Nephron (organoid): Measurements from ENCODE around the gene CIDEA.
"Not testable (repeated sequence)": the region's sequence is repeated elsewhere in the genome, so short reads cannot be mapped to it uniquely, and the experiment has no call there.

Experiments
- H3K27ac Mint-ChIP-seq, 3 experiments: 2 replicates each; pipeline ENCODE4 v1.8.0; 2020; ENCODE audit warnings: mixed read lengths in 3 of 3, mild to moderate bottlenecking in 2 of 3, moderate library complexity in 1 of 3
- H3K27me3 Mint-ChIP-seq: 2 replicates; pipeline ENCODE4 v1.8.0; 2021; ENCODE audit warnings: low read depth, mild to moderate bottlenecking, moderate library complexity, mixed read lengths
- H3K36me3 Mint-ChIP-seq: 2 replicates; pipeline ENCODE4 v1.8.0; 2020; ENCODE audit warnings: low read depth, mixed read lengths
- H3K4me1 Mint-ChIP-seq: 2 replicates; pipeline ENCODE4 v1.8.0; 2020; ENCODE audit warnings: mixed read lengths
- H3K4me3 Mint-ChIP-seq, 3 experiments: 2 replicates each; pipeline ENCODE4 v1.8.0; 2020; ENCODE audit warnings: mild to moderate bottlenecking in 3 of 3, mixed read lengths in 3 of 3, moderate library complexity in 2 of 3
- H3K9me3 Mint-ChIP-seq: 2 replicates; pipeline ENCODE4 v1.8.0; 2020; ENCODE audit warnings: mixed read lengths
- TF ChIP-seq, protein P1 (sequence below), 3 experiments: fragments of 200-600 bp; sonication (generic); IDR thresholded peaks; one replicate each; pipeline ENCODE4 v1.5.0; 2021; ENCODE audit warnings: antibody characterized with exemption in 3 of 3; ENCODE audit not compliant: unreplicated experiment in 3 of 3

Gene CIDEA, protein sequence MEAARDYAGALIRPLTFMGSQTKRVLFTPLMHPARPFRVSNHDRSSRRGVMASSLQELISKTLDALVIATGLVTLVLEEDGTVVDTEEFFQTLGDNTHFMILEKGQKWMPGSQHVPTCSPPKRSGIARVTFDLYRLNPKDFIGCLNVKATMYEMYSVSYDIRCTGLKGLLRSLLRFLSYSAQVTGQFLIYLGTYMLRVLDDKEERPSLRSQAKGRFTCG

DNA sequence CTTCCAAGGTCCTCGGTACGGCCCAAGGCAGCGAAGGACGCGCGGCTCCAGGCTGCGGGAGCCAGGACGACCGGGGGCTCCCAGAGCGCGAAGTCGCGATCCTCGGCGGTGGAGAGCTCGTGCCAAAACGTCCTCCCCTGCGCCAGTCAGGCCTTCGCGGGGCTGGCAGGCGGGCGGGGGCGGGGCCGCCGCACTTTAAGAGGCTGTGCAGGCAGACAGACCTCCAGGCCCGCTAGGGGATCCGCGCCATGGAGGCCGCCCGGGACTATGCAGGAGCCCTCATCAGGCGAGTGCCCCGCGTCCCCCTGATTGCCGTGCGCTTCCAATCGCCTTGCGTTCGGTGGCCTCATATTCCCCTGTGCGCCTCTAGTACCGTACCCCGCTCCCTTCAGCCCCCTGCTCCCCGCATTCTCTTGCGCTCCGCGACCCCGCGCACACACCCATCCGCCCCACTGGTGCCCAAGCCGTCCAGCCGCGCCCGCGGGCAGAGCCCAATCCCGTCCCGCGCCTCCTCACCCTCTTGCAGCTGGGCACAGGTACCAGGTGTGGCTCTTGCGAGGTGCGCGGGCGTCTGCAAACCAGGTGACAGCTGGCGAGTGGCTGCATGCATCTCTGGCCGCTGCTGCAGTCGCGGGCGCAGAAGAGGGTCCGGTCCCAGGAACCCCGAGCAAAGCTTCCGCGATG lies at the start of gene CIDEA:
Gene CIDEA (plus strand): TSS at position 226 of the 684 bp plus-strand sequence. CDS start 23 bp downstream, at position 249.
- Mint-ChIP-seq H3K36me3 (no peaks in the 10 kb centered on the region), H3K27me3 (peaks cover 84% of the 10 kb centered on the region), H3K9me3 (no peaks in the 10 kb centered on the region), H3K27ac (no peak within 1 kb of the TSS), H3K4me1 (peaks cover 34% of the 10 kb centered on the region), H3K4me3 (peak within 1 kb of the TSS; percentile 67 to 77 (median 75))
- TF ChIP-seq, protein P1, sequence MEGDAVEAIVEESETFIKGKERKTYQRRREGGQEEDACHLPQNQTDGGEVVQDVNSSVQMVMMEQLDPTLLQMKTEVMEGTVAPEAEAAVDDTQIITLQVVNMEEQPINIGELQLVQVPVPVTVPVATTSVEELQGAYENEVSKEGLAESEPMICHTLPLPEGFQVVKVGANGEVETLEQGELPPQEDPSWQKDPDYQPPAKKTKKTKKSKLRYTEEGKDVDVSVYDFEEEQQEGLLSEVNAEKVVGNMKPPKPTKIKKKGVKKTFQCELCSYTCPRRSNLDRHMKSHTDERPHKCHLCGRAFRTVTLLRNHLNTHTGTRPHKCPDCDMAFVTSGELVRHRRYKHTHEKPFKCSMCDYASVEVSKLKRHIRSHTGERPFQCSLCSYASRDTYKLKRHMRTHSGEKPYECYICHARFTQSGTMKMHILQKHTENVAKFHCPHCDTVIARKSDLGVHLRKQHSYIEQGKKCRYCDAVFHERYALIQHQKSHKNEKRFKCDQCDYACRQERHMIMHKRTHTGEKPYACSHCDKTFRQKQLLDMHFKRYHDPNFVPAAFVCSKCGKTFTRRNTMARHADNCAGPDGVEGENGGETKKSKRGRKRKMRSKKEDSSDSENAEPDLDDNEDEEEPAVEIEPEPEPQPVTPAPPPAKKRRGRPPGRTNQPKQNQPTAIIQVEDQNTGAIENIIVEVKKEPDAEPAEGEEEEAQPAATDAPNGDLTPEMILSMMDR (IDR thresholded peaks at IDR 0.05; ENCODE audit: unreplicated experiment in 3 of 3): no peak

DNA sequence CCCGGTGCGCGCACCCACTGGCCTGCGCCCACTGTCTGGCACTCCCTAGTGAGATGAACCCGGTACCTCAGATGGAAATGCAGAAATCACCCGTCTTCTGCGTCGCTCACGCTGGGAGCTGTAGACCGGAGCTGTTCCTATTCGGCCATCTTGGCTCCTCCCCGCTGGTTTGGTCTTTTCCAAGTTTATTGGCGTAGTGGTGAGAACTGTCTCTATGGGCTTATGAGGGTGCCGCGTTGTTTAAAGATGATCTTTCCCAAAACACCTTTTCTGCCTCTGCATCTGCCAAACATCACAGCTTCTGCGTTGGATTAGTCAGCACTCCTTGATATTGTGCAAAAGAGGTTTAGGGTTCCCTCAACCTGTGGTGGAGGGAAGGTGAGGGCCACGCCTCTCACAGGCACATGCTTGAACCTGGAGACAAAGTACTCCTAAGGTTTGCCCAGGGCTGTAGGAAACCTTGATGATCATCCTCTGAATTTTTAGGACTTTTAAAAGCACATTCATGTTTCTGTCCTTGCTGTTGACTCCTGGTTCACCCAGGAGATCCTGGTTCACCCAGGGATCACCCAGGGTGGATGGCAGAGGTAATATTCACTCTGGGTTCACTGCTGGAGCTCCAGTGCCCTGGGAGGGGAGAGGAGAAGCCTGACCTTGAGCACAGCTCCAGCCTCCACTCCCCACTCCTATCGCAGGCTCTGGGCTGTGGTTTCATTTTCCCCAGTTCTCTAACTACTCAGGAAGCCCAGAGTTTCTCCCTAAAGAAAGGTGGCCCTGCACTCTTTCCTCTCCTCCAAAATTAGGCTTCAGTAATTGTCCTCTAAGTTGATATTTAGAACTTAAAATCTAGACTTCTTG lies 45.6 kb upstream of the CIDEA start:
- not testable (repeated sequence) for H3K27ac Mint-ChIP-seq, H3K4me3 Mint-ChIP-seq, H3K27me3 Mint-ChIP-seq, H3K4me1 Mint-ChIP-seq, H3K36me3 Mint-ChIP-seq, H3K9me3 Mint-ChIP-seq

DNA sequence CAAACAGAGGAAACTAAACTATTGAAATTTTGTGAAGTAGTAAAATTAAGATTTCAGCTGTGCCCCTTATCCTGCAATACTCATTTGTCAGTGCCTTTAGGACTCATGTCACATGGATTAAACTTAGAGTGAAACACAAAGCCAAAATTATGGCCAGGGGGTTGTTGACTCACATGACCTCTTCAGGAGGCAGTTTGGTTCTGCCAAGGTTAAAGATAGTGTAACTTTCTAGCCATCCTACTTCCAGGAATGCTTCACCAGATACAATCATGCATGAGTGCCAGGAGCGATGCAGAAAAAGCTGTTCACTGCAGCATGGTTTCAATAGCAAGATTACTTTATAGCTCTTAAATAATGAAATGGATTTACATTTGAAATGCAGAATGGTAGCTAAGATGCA lies 41.9 kb upstream of the CIDEA start:
- H3K36me3 Mint-ChIP-seq, H3K27ac Mint-ChIP-seq, H3K4me3 Mint-ChIP-seq: not testable (repeated sequence)

DNA sequence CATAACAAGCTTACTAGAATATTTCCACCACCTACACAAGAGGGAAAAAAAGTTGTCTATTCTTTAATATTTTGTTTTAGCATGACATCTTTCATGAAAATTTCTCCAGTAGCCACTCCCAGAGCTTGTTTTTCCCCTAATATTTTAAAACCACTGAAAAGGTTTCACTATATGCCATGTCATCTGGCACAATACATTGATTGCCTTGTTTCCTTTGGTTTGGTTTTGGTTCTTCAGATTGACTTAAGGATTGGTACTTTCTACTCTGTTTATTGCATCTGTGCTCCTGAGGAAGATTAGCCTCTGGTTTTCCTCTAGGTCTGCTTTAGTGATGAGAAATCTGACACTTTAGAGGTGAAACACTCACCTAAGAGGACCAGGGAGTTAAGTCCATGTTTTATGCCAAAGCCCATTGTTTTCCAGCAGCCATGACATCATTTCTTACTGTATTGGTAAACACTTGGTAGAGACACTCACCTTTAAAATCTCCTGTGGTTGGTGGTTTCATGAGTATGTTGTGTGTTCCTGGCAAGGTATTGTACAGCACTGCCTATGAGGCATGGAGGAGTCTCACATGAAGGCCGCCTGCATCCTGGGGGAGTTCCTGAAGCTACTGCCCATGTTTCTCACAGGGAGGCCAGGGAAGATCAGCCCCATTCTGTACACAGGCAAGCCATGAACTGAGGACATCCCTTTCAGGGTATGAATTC lies 39.7 kb upstream of the CIDEA start:
- not testable (repeated sequence) for H3K27ac Mint-ChIP-seq, H3K9me3 Mint-ChIP-seq, H3K4me3 Mint-ChIP-seq, H3K36me3 Mint-ChIP-seq, H3K4me1 Mint-ChIP-seq
- peaks cover 14% of the 10 kb centered on the region for H3K27me3 Mint-ChIP-seq

More for the DNA sequence above, 41.9 kb upstream of the CIDEA start:
- not testable (repeated sequence) for H3K4me1 Mint-ChIP-seq, H3K9me3 Mint-ChIP-seq
- H3K27me3 Mint-ChIP-seq: peaks cover 10% of the 10 kb centered on the region

DNA sequence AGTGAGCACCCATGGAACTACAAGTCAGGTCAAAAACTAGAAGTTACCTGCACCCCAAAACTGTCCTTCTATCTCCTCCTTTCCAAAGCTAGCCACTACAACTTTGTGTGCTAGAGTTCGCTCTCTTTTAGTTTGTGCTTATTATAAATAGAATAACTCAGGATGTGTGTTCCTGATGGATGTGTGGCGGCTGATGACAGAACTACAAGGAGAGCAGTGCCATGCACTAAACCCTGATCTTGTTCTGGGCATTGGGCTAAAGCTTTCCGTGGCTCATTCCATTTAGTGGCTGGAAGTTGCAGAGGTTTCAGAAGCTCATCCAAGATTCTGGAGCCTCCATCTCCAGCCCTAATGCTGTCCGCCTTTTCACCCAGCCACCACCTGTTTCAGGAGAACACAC lies 37.7 kb upstream of the CIDEA start:
- H3K27ac Mint-ChIP-seq, H3K9me3 Mint-ChIP-seq, H3K27me3 Mint-ChIP-seq, H3K36me3 Mint-ChIP-seq, H3K4me3 Mint-ChIP-seq, H3K4me1 Mint-ChIP-seq: not testable (repeated sequence)

DNA sequence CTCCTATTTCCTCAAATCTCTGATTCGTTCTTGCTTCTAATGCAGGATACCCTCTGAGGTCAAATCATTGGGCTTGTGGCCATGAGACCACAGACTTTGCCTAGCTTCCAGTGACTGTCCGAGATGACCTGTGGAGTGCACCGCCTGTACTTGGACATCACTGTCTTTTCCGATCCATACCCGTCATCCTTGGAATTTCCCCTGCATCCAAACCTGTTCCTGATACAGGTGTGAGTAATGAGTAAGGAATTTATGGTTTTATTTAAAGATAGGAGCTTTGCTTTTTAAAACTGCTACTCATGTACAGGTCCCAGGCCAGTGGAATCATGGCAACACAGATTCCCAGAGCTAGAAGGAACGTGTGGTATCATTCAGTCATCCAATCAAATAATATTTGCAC lies 35.6 kb upstream of the CIDEA start:
- not testable (repeated sequence) for H3K4me3 Mint-ChIP-seq, H3K27me3 Mint-ChIP-seq, H3K36me3 Mint-ChIP-seq, H3K4me1 Mint-ChIP-seq, H3K9me3 Mint-ChIP-seq, H3K27ac Mint-ChIP-seq

DNA sequence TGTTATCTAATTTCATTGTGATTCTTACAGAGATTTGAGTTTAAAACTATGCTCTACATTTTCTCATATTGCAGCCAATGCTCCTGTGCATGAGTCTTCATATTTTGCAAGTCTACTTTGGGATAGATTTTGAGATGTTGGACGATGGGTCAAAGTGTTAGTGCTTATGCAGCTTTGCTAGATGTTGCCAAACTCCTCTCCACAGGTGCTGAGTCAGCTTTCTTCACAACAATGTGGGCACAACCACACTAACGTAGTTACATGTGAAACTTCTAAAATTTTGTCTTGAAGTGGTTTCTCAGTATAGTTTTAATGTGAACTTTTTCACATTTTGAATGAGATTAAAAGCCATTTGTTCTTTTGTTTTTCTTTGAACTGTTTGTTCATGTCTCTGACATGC lies 32.1 kb upstream of the CIDEA start:
- not testable (repeated sequence) for H3K27ac Mint-ChIP-seq, H3K36me3 Mint-ChIP-seq, H3K4me3 Mint-ChIP-seq, H3K4me1 Mint-ChIP-seq, H3K9me3 Mint-ChIP-seq, H3K27me3 Mint-ChIP-seq

DNA sequence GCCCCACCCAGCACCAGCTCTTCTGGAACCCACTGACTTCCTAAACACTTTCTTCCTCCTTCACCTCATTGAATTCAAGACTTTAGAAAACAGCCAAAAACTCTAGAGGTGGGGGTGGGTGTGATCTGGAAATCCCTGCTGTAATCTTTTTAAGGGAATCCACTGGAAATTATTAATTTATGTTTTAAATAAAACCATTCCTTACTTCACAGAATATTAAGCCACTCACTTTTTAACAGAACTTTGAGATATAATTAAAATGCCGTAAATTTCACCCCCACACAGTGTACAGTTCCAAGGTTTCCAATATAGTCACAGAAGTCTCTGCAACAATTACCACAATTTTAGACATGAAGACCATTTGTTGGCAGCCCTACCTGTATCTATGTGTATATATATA lies 30.8 kb upstream of the CIDEA start:
- H3K4me1 Mint-ChIP-seq, H3K36me3 Mint-ChIP-seq, H3K4me3 Mint-ChIP-seq, H3K27ac Mint-ChIP-seq, H3K27me3 Mint-ChIP-seq, H3K9me3 Mint-ChIP-seq: not testable (repeated sequence)

DNA sequence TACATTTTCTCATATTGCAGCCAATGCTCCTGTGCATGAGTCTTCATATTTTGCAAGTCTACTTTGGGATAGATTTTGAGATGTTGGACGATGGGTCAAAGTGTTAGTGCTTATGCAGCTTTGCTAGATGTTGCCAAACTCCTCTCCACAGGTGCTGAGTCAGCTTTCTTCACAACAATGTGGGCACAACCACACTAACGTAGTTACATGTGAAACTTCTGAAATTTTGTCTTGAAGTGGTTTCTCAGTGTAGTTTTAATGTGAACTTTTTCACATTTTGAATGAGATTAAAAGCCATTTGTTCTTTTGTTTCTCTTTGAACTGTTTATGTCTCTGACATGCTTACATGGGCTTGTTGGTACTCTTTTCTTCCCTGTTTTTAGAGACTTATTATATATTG lies 27.4 kb upstream of the CIDEA start:
- not testable (repeated sequence) for H3K27me3 Mint-ChIP-seq, H3K36me3 Mint-ChIP-seq, H3K9me3 Mint-ChIP-seq, H3K27ac Mint-ChIP-seq, H3K4me1 Mint-ChIP-seq, H3K4me3 Mint-ChIP-seq

DNA sequence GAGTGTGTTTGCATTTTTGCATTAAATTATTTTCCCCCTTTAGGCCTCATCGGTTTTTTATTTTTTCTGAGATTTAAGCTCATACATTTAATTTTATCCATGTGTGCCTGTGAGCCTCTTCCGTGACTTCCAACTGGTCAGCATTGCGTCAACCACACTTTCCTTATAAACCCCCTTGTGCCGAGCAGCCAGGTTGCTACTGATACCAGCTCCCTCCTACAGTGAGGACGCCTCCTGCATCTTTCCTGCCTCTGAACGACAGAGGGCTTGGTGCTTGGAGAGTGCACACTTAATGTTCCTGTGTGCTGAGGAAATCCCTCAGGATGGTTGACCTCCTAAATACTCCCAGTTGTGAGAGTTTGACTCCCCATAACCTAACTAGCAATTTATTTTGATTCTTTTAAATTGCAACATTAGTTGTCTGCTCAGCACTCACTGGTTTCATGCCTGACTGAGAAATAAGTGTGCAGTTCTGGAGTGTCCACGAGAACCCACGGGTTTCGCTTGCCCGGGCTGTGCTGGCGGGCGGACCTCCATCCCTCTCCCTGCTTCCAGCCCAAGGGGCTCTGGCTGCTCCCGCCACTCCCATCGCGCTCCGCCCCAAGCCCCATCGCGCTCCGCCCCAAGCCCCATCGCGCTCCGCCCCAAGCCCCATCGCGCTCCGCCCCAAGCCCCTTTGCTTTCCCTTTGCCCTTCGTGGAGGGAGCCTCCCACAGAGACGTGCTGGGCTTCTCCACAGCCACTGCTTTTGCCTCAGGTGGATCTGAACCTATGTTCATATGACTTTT lies 26.6 kb upstream of the CIDEA start:
- H3K36me3 Mint-ChIP-seq, H3K27ac Mint-ChIP-seq, H3K27me3 Mint-ChIP-seq, H3K4me1 Mint-ChIP-seq, H3K9me3 Mint-ChIP-seq: not testable (repeated sequence)
- H3K4me3 Mint-ChIP-seq: peak overlapping the region in 1 of 3 experiments; percentile 25

DNA sequence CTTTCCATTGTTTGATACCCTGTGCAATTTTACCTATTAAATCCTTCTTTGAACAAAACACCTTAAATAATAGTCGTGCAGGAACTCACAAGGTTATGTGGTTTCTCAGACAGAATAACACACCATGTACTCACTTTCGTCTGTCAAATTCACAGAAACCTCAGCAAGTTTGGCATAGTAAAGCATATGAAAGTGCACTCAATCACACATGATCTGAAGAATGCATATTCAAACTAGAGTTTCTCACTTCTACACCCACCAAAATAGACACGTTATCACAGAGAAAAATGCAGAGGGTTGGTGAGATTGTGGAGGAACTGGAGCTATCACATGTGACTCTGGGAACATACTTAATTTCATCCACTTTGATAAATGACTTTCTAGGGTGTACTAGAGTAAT lies 25.9 kb upstream of the CIDEA start:
- not testable (repeated sequence) for H3K4me3 Mint-ChIP-seq, H3K9me3 Mint-ChIP-seq, H3K27ac Mint-ChIP-seq, H3K4me1 Mint-ChIP-seq, H3K27me3 Mint-ChIP-seq, H3K36me3 Mint-ChIP-seq

DNA sequence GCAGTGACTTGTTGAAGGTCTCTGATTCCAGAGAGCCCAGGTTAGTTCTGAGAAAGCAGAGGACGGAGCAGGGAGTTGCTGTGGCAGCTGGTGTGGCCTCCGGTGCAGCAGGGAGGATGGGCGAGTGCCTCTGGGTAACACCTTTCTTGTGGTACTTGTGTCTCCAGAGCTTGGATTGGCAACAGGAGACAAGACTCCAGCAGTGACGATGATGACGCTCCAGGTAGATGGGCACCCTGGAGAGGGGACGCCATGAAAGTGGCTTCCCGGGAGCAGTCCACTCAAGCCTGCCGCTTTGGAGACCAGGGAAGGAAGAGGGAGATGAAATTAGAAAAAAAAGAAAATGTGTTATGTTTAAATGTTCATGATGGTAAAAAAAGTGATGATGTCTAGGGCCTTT lies 23.6 kb upstream of the CIDEA start:
- H3K36me3 Mint-ChIP-seq: not testable (repeated sequence)

More for the DNA sequence above, 23.6 kb upstream of the CIDEA start:
- H3K9me3 Mint-ChIP-seq, H3K27ac Mint-ChIP-seq, H3K27me3 Mint-ChIP-seq, H3K4me1 Mint-ChIP-seq, H3K4me3 Mint-ChIP-seq: not testable (repeated sequence)
